HL-60/S4 treated with retinoic acid at 250 ng/mL for 4 days and 3 days (cell line): Measurements from ENCODE around the gene MTRF1L.
"Not testable (repeated sequence)": the region's sequence is repeated elsewhere in the genome, so short reads cannot be mapped to it uniquely, and the experiment has no call there.

Source experiments
- in situ Hi-C: fragments of 300-500 bp; cut with MboI; formaldehyde crosslinking; loops from 2 replicates; pipeline ENCODE4 v1.7.0; 2022; ENCODE audit warnings: low sequenced_read_pairs

MTRF1L gene

DNA sequence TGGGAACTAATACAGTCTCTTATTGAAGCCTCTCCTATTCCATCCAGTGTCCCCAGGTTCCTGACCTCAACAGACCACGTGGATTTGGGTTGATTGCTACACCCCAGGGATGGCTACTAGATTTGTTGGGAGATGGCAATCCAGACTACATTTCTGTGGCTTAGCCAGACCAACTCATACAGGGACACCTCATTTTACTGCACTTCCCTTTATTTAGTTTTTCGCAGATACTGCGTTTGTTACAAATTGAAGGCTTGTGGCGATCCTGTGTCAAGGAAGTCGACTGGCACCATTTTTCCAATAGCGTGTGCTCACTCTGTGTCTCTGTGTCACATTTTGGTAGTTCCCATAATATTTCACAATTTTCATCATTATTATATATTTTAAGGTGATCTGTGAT lies 10.3 kb upstream of the MTRF1L start:
- in situ Hi-C loops, result no loop called here

GRCh38 chr6:153003366-153003690 lies 819 bp upstream of the MTRF1L start:
- in situ Hi-C loops, result no loop called here

GRCh38 chr6:153001767-153002612 lies 519 bp downstream of the MTRF1L start:
- in situ Hi-C loops, result no loop called here

DNA sequence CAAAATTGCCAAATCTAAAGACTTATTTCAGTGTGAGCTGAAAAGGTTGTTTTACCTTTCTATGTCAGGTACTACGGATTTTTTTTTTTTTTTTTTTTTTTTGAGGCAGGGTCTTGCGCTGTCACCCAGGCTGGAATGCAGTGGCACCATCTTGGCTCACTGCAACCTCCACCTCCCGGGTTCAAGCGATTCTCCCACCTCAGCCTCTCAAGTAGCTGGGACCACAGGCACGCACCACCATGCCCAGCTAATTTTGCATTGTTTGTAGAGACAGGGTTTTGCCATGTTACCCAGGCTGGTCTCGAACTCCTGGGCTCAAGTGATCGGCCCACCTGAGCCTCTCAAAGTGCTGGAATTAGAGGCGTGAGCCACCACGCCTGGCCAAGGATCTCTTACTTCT lies 1.7 kb downstream of the MTRF1L start:
- in situ Hi-C loops, result not testable (repeated sequence)

GRCh38 chr6:153000243-153000642 lies 2.3 kb downstream of the MTRF1L start:
- in situ Hi-C loops, result no loop called here

DNA sequence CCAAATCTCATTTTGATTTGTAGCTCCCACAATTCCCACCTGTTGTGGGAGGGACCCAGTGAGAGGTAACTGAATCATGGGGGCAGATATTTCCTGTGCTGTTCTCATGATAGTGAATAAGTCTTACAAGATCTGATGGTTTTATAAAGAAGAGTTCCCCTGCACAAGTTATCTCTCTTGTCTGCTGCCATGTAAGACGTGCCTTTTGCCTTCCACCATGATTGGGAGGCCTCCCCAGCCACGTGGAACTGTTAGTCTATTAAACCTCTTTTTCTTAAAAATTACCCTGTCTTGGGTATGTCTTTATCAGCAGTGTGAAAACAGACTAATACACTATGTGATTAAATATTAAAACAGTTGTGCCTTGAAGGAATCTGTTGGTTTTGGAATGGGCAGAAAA lies 3.0 kb downstream of the MTRF1L start:
- in situ Hi-C loops, result not testable (repeated sequence)

- in situ Hi-C loops, result no loop called here
Measured at GRCh38 chr6:152993847-152994246, 8.7 kb downstream of the MTRF1L start.

DNA sequence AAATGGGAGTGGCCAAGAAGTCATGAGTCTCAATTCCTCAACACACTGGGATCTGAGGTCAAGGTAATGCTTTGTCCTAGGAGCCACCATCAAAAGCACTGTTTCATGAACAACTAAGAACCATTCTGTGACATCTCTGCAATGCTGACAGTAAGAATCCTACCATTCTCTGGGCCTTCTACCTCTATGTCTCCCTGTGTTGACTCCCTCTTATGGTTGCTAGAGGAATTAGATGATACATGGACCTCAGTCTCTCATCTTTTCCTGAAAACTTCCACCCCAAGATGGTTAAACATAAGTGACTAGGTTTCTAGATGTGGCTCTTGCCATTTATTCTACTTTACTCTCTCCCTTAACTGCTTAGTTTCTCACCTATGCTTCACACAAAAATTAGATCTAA lies 9.1 kb downstream of the MTRF1L start:
- in situ Hi-C loops, result no loop called here

GRCh38 chr6:152986978-152987377 lies 15.5 kb downstream of the MTRF1L start:
- in situ Hi-C loops, result no loop called here

DNA sequence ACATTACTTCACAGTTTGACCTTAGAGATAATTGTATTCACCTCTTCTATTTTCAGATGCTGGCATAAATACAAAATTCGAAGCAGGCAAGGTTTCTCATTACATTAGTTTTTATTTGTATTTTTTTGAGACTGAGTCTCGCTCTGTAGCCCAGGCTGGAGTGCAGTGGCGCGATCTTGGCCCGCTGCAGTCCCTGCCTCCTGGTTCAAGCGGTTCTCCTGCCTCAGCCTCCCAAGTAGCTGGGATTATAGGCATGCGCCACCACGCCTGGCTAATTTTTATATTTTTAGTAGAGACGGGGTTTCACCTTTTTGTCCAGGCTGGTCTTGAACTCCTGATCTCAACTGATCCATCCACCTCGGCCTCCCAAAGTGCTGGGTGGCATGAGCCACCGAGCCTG lies 17.2 kb downstream of the MTRF1L start:
- in situ Hi-C loops, result not testable (repeated sequence)

GRCh38 chr6:152984513-152984872 lies 18.0 kb downstream of the MTRF1L start:
- in situ Hi-C loops, result no loop called here

GRCh38 chr6:152983637-152984512 lies 18.6 kb downstream of the MTRF1L start:
- in situ Hi-C loops, result no loop called here

- in situ Hi-C loops, result no loop called here
Measured at GRCh38 chr6:152982904-152983636, 19.4 kb downstream of the MTRF1L start, which contains the start of gene FBXO5. Gene FBXO5, minus strand, starts transcription at chr6:152983041. Its CDS starts 82 bp downstream, at chr6:152982959.

DNA sequence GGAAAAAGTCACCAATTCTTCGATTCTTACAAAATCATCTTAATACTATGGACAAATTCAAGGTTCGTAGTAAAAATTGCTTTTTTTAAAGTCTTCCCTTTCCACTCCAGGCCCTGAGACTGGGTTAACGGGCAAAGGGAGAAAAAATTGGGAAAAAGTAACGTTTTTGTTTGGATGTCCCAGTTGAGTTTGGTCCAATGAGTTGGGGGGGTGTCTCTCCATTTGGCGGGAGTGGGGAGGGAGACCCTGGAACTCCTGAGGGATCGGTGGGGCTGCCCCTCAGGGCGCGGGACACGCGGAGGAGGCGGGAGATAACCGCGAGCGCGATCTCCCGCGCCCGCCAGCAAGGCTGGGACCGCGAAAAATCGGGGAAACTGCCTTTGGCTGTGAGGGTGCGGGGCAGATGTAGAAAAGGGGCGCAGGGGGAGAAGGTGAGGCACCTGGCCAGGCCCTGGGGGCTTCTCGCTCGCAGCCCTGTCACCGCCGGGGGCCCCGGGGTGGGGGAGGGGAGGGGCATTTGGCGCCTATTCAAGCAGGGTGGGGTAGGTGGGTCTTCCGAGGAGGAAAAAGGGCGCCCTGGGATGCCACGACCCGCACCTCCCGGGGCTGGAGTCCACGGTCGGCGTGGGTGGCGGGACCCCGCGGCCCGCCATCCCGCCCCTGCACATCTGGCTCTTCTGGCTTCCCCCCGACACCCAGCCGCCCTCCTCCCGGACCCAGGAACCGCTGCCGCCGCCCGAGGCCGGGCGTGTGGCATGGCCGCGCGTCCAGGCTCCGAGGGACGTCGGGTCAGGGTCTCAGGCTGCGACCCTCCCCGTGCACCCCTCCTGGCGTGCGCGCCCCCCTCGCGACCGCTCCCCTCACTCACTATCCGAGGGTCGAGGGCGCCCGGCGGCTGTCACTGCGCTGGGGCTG lies 20.3 kb downstream of the MTRF1L start:
- in situ Hi-C loops, result no loop called here

GRCh38 chr6:152981219-152981618 lies 21.3 kb downstream of the MTRF1L start:
- in situ Hi-C loops, result no loop called here

- in situ Hi-C loops, result no loop called here
Measured at GRCh38 chr6:152980656-152981055, 21.9 kb downstream of the MTRF1L start.

- in situ Hi-C loops, result no loop called here
Measured at GRCh38 chr6:152979116-152979515, 23.4 kb downstream of the MTRF1L start.

- in situ Hi-C loops, result no loop called here
Measured at GRCh38 chr6:152978058-152978457, 24.5 kb downstream of the MTRF1L start.

- in situ Hi-C loops, result no loop called here
Measured at GRCh38 chr6:152977556-152977955, 25.0 kb downstream of the MTRF1L start.

GRCh38 chr6:152976749-152977148 lies 25.8 kb downstream of the MTRF1L start:
- in situ Hi-C loops, result no loop called here
